Testis (tissue), 3 donors: ENCODE data around the gene PRKACA. TPM values are rescaled to one million over a fixed set of nuclear protein-coding genes. Genes with fewer than 3 reads are reported as not detected.

Experiments
- DNase-seq: peaks from one replicate; pipeline ENCODE4 v3.0.0-alpha.2; 2019
- H3K27ac ChIP-seq, 2 donors: fragments of 200-600 bp; sonication (generic); one replicate each; pipeline ENCODE4 v1.5.1; 2019
- H3K27me3 ChIP-seq: fragments of 200-600 bp; sonication (generic); one replicate; pipeline ENCODE4 v1.5.1; 2019
- H3K36me3 ChIP-seq: fragments of 200-600 bp; sonication (generic); one replicate; pipeline ENCODE4 v1.5.1; 2017; ENCODE audit warnings: low read depth; ENCODE audit errors: missing control alignments
- H3K4me1 ChIP-seq: fragments of 200-600 bp; sonication (generic); one replicate; pipeline ENCODE4 v1.5.1; 2019
- H3K4me3 ChIP-seq, 2 donors: fragments of 200-600 bp; sonication (generic); one replicate each; pipeline ENCODE4 v1.5.1; 2017 to 2019
- H3K9me3 ChIP-seq: fragments of 200-600 bp; sonication (generic); one replicate; pipeline ENCODE4 v1.5.1; 2017
- POLR2A ChIP-seq: fragments of 450-650 bp; IDR thresholded peaks from one replicate; pipeline ENCODE4 v1.6.1; 2017; ENCODE audit warnings: antibody characterized with exemption, mild to moderate bottlenecking, moderate library complexity
- WGBS, 2 donors: methylation state at CpG; one replicate each; pipeline ENCODE4 v1.1.5; 2018; 5-methylcytosine and 5-hydroxymethylcytosine counted together
- intact Hi-C: fragments of 100-400 bp; cut with DNase I; formaldehyde crosslinking; loops from one replicate; pipeline ENCODE4 v1.15.1; 2023; ENCODE audit warnings: low total_unique reads
- polyA plus RNA-seq: library from polyadenylated mRNA; stranded (reverse); fragments of 350-450 nt; fragmentation: Illumina TruSeq; extraction: RNeasy Lipid Tissue Mini Kit (QIAGEN cat#74804); gene quantifications from one replicate; pipeline ENCODE4 v1.2.3, GENCODE V29; 2014; ENCODE audit warnings: low read depth, low replicate concordance; ENCODE audit not compliant: insufficient read depth
- total RNA-seq, 2 donors: library from RNA; depleted of rRNA; stranded (reverse); fragments of >200 nt; gene quantifications; one replicate each; pipeline ENCODE4 v1.2.3, GENCODE V29; 2016
- TF ChIP-seq, protein P1 (sequence below), 3 experiments: fragments of 450-650 bp in 2 of 3; fragments of 200-600 bp in 1 of 3; sonication (generic) in 1 of 3; IDR thresholded peaks; one replicate each; pipeline ENCODE4 v1.5.1; 2016 to 2019; ENCODE audit warnings: antibody characterized with exemption in 3 of 3, mild to moderate bottlenecking in 2 of 3, moderate library complexity in 1 of 3

The PRKACA gene
- total and polyA plus RNA-seq, 3 donors from 2014 or later: 114 to 203 (median 116) TPM

DNA sequence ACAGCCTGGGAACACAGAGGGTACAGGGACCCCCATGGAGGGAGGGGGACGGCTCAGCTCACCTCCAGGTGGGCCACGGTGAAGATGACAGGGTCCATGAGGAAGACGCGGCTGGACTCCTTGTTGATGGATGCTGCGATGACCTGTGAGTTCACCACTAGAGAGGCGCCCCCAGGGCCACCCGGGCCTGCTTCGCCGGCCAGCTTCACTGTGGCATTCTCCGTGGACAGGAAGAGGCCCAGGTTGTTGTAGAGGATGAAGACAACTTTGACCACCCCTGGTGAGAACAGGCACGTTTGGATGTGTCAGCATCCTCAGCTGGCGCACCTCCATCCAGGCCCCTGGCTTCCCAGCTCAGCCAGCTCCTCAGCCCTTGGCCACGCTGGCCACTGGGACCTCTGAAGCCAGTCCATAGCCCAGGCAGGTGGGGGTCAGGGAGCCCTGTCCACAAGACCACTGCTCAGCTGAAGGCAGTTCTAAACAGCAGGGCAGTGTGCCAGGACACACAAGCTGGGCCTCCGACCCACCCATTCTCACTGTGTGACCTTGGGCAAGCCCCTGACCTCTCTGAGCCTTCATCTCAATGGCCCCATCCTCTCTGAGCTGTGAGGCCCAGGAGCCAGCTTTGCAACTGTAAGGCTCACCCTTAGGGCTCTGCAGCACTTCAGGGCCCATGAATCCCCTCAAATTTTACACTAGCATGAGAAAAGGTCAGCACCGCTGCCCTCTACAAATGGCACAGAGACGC is 40.9 kb upstream of the PRKACA start:
- H3K4me3 ChIP-seq: no peak overlapping the region
- no peaks in the 10 kb centered on the region for H3K27me3 ChIP-seq
- TF ChIP-seq POLR2A: no peak
- TF ChIP-seq, protein P1, sequence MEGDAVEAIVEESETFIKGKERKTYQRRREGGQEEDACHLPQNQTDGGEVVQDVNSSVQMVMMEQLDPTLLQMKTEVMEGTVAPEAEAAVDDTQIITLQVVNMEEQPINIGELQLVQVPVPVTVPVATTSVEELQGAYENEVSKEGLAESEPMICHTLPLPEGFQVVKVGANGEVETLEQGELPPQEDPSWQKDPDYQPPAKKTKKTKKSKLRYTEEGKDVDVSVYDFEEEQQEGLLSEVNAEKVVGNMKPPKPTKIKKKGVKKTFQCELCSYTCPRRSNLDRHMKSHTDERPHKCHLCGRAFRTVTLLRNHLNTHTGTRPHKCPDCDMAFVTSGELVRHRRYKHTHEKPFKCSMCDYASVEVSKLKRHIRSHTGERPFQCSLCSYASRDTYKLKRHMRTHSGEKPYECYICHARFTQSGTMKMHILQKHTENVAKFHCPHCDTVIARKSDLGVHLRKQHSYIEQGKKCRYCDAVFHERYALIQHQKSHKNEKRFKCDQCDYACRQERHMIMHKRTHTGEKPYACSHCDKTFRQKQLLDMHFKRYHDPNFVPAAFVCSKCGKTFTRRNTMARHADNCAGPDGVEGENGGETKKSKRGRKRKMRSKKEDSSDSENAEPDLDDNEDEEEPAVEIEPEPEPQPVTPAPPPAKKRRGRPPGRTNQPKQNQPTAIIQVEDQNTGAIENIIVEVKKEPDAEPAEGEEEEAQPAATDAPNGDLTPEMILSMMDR (IDR thresholded peaks at IDR 0.05): no peak
- DNase-seq: no peak
- no peaks in the 10 kb centered on the region for H3K9me3 ChIP-seq
- H3K4me1 ChIP-seq: no peaks in the 10 kb centered on the region
- intact Hi-C loops: no loop called here
- H3K27ac ChIP-seq: no peak overlapping the region
- 87 to 88% methylated on average over 10 to 14 of the region's 16 CpGs for WGBS, 2 donors
- no peaks in the 10 kb centered on the region for H3K36me3 ChIP-seq

- TF ChIP-seq, protein P1 (IDR thresholded peaks at IDR 0.05): no peak
- no peak for TF ChIP-seq POLR2A
- H3K27ac ChIP-seq: no peak overlapping the region
- intact Hi-C loops: no loop called here
- H3K36me3 ChIP-seq: no peaks in the 10 kb centered on the region
- H3K4me1 ChIP-seq: no peaks in the 10 kb centered on the region
- no peaks in the 10 kb centered on the region for H3K9me3 ChIP-seq
- no peaks in the 10 kb centered on the region for H3K27me3 ChIP-seq
- WGBS, 2 donors: 93 to 95% methylated on average over 13 to 26 of the region's 26 CpGs
- DNase-seq: no peak
- H3K4me3 ChIP-seq: no peak overlapping the region
Measured at GRCh38 chr19:14156971-14157717, 39.6 kb upstream of the PRKACA start.

DNA sequence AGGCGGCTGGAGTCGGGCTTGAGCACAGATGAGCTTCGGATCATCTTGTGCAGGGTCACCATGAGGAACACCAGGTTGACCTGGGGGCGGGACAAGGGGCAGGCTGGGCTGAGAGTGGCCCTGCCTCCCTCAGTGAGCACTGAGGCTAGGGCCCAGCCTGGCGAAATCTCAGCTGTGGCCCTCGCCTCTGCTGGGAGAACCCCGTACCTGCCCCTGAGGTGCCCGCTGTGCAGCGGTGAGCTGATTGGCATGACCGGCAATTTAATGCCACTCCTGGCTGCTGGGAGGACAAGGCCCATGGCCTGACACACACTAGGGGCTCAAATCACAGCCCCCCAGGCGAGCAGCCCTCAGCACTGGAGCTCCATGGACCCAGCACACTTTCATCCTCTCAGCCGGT is 38.6 kb upstream of the PRKACA start:
- DNase-seq: no peak
- no peaks in the 10 kb centered on the region for H3K4me1 ChIP-seq
- intact Hi-C loops: no loop called here
- no peak for TF ChIP-seq POLR2A
- TF ChIP-seq, protein P1 (IDR thresholded peaks at IDR 0.05): no peak
- H3K27me3 ChIP-seq: no peaks in the 10 kb centered on the region
- WGBS, 2 donors: 88% methylated on average over 12 of the region's 12 CpGs; no CpG with 5 or more reads in 1 of the 2 donors
- no peaks in the 10 kb centered on the region for H3K36me3 ChIP-seq
- no peaks in the 10 kb centered on the region for H3K9me3 ChIP-seq
- H3K4me3 ChIP-seq: no peak overlapping the region
- H3K27ac ChIP-seq: no peak overlapping the region

- no peaks in the 10 kb centered on the region for H3K36me3 ChIP-seq
Measured at GRCh38 chr19:14155371-14155770, 37.8 kb upstream of the PRKACA start.

More at GRCh38 chr19:14155371-14155770, 37.8 kb upstream of the PRKACA start:
- H3K27me3 ChIP-seq: no peaks in the 10 kb centered on the region
- peaks cover 1% of the 10 kb centered on the region for H3K4me1 ChIP-seq
- H3K27ac ChIP-seq: no peak overlapping the region
- H3K4me3 ChIP-seq: no peak overlapping the region
- TF ChIP-seq, protein P1 (IDR thresholded peaks at IDR 0.05): no peak
- TF ChIP-seq POLR2A: no peak
- WGBS, 2 donors: 96 to 97% methylated on average over 16 to 17 of the region's 17 CpGs
- H3K9me3 ChIP-seq: no peaks in the 10 kb centered on the region
- intact Hi-C loops: no loop called here
- no peak for DNase-seq
